OCI-LY3 (cell line): ENCODE measurements around the gene MND1.

Experiments used
- CTCF ChIP-seq: fragments of 200-600, 300-600 bp; sonication (generic); IDR thresholded peaks from 2 replicates; pipeline ENCODE4 v1.5.1; 2014; ENCODE audit warnings: antibody characterized with exemption, low read length, low read depth
- EZH2phosphoT487 ChIP-seq: fragments of 200-600 bp; shearing (Covaris generic); IDR thresholded peaks from 2 replicates; pipeline ENCODE4 v1.6.1; 2018; ENCODE audit warnings: antibody characterized with exemption, mixed run types, low read depth

GRCh38 chr4:153402366-153402765 is 57.9 kb downstream of the MND1 start:
- TF ChIP-seq CTCF (no peak), EZH2phosphoT487 (no peak)
